ENCODE results near the gene THSD7A. TPM values are rescaled to one million over a fixed set of nuclear protein-coding genes. Genes with fewer than 3 reads are reported as not detected.
"Not testable (repeated sequence)": the region's sequence is repeated elsewhere in the genome, so short reads cannot be mapped to it uniquely, and the experiment has no call there.

THSD7A gene
- total RNA-seq, 1 donor from 2014 or later = not detected

- intact Hi-C loops (cut with micrococcal nuclease) = no loop called here
Measured at GRCh38 chr7:11464624-11465023, 367.4 kb downstream of the THSD7A start.

- intact Hi-C loops (cut with micrococcal nuclease) = no loop called here
Measured at GRCh38 chr7:11461946-11462345, 370.1 kb downstream of the THSD7A start.

GRCh38 chr7:11458736-11459483 lies 373.1 kb downstream of the THSD7A start:
- intact Hi-C loops (cut with micrococcal nuclease) = no loop called here

GRCh38 chr7:11457419-11457818 lies 374.6 kb downstream of the THSD7A start:
- intact Hi-C loops (cut with micrococcal nuclease) = no loop called here

- intact Hi-C loops (cut with micrococcal nuclease) = no loop called here
Measured at GRCh38 chr7:11456574-11456973, 375.4 kb downstream of the THSD7A start.

GRCh38 chr7:11452476-11452875 lies 379.5 kb downstream of the THSD7A start:
- intact Hi-C loops (cut with micrococcal nuclease) = no loop called here

GRCh38 chr7:11450281-11450680 lies 381.7 kb downstream of the THSD7A start:
- intact Hi-C loops (cut with micrococcal nuclease) = no loop called here

- intact Hi-C loops (cut with micrococcal nuclease) = no loop called here
Measured at GRCh38 chr7:11449316-11449715, 382.7 kb downstream of the THSD7A start.

- intact Hi-C loops (cut with micrococcal nuclease) = no loop called here
Measured at GRCh38 chr7:11448323-11448722, 383.7 kb downstream of the THSD7A start.

- intact Hi-C loops (cut with micrococcal nuclease) = no loop called here
Measured at GRCh38 chr7:11447106-11447505, 384.9 kb downstream of the THSD7A start.

GRCh38 chr7:11443934-11444333 lies 388.1 kb downstream of the THSD7A start:
- intact Hi-C loops (cut with micrococcal nuclease) = not testable (repeated sequence)

- intact Hi-C loops (cut with micrococcal nuclease) = no loop called here
Measured at GRCh38 chr7:11437994-11438393, 394.0 kb downstream of the THSD7A start.

- intact Hi-C loops (cut with micrococcal nuclease) = no loop called here
Measured at GRCh38 chr7:11436773-11437524, 395.0 kb downstream of the THSD7A start.

GRCh38 chr7:11436316-11436715 lies 395.7 kb downstream of the THSD7A start:
- intact Hi-C loops (cut with micrococcal nuclease) = no loop called here

GRCh38 chr7:11434366-11434765 lies 397.6 kb downstream of the THSD7A start:
- intact Hi-C loops (cut with micrococcal nuclease) = no loop called here

- intact Hi-C loops (cut with micrococcal nuclease) = no loop called here
Measured at GRCh38 chr7:11430841-11431240, 401.2 kb downstream of the THSD7A start.

- intact Hi-C loops (cut with micrococcal nuclease) = no loop called here
Measured at GRCh38 chr7:11430112-11430511, 401.9 kb downstream of the THSD7A start.

- intact Hi-C loops (cut with micrococcal nuclease) = no loop called here
Measured at GRCh38 chr7:11428877-11429581, 403.0 kb downstream of the THSD7A start.

GRCh38 chr7:11427686-11428273 lies 404.2 kb downstream of the THSD7A start:
- intact Hi-C loops (cut with micrococcal nuclease) = loop anchor here (1.0 kb wide), 2 partner anchors 635 to 1069 kb away; no protein-coding TSS in a partner anchor

GRCh38 chr7:11424006-11424405 lies 408.0 kb downstream of the THSD7A start:
- intact Hi-C loops (cut with micrococcal nuclease) = no loop called here

GRCh38 chr7:11420049-11420448 lies 411.9 kb downstream of the THSD7A start:
- intact Hi-C loops (cut with micrococcal nuclease) = no loop called here
